Upper lobe of left lung (tissue), 4 donors: ENCODE measurements around the gene BCAS3.

Experiments used
- CTCF ChIP-seq, 6 experiments: fragments of 450-650 bp in 4 of 6; fragments of 200-600 bp in 2 of 6; sonication (generic) in 2 of 6; IDR thresholded peaks; one replicate each; pipeline ENCODE4 v1.5.1; 2016 to 2019; ENCODE audit warnings: antibody characterized with exemption in 6 of 6
- POLR2A ChIP-seq, 4 donors: fragments of 450-650 bp; IDR thresholded peaks; one replicate each; pipeline ENCODE4 v1.5.1; 2016 to 2017; ENCODE audit warnings: antibody characterized with exemption in 4 of 4, mild to moderate bottlenecking in 2 of 4
- POLR2AphosphoS5 ChIP-seq, 2 donors: sonication (generic); formaldehyde crosslinking; IDR thresholded peaks; one replicate each; pipeline ENCODE4 v1.5.1; 2017; ENCODE audit warnings: antibody characterized with exemption in 2 of 2

- TF ChIP-seq CTCF (IDR thresholded peaks at IDR 0.05), result no peak
- TF ChIP-seq POLR2AphosphoS5 (IDR thresholded peaks at IDR 0.05), result no peak
- no peak for TF ChIP-seq POLR2A (IDR thresholded peaks at IDR 0.05)
These were observed 438.9 kb downstream of the BCAS3 start for GRCh38 chr17:61116577-61116976.
